Stimulated activated CD8-positive, alpha-beta memory T cell treated with anti-CD3 and anti-CD28 coated beads, Interleukin-12 subunit alpha, Interleukin-12 subunit beta, amount 100 ng/mL, for 1 hour (primary cell): ENCODE data around the gene TPM1.

Source experiments
- DNase-seq: peaks from one replicate; pipeline ENCODE4 v3.0.0-alpha.2; 2020; ENCODE audit warnings: low read depth

Gene TPM1

GRCh38 chr15:63016234-63016633 lies 26.3 kb upstream of the TPM1 start:
- no peak for DNase-seq

GRCh38 chr15:63018639-63019038 lies 23.9 kb upstream of the TPM1 start:
- DNase-seq = no peak

GRCh38 chr15:63019511-63020109 lies 22.9 kb upstream of the TPM1 start:
- DNase-seq = no peak

- DNase-seq = no peak
Measured at GRCh38 chr15:63020128-63020527, 22.4 kb upstream of the TPM1 start.

GRCh38 chr15:63020759-63021430 lies 21.7 kb upstream of the TPM1 start:
- DNase-seq = no peak

GRCh38 chr15:63022181-63022580 lies 20.4 kb upstream of the TPM1 start:
- DNase-seq = no peak

GRCh38 chr15:63022663-63023062 lies 19.9 kb upstream of the TPM1 start:
- no peak for DNase-seq

GRCh38 chr15:63023351-63023945 lies 19.1 kb upstream of the TPM1 start:
- DNase-seq = no peak

- DNase-seq = no peak
Measured at GRCh38 chr15:63025460-63025859, 17.1 kb upstream of the TPM1 start.

GRCh38 chr15:63027646-63028045 lies 14.9 kb upstream of the TPM1 start:
- no peak for DNase-seq

GRCh38 chr15:63028442-63029110 lies 14.0 kb upstream of the TPM1 start:
- DNase-seq = no peak

GRCh38 chr15:63029676-63030075 lies 12.9 kb upstream of the TPM1 start:
- DNase-seq = no peak

GRCh38 chr15:63030101-63030551 lies 12.4 kb upstream of the TPM1 start:
- no peak for DNase-seq

GRCh38 chr15:63034578-63034977 lies 8.0 kb upstream of the TPM1 start:
- no peak for DNase-seq

GRCh38 chr15:63035253-63035652 lies 7.3 kb upstream of the TPM1 start:
- DNase-seq = no peak

GRCh38 chr15:63035977-63036376 lies 6.6 kb upstream of the TPM1 start:
- no peak for DNase-seq

GRCh38 chr15:63037976-63038720 lies 4.4 kb upstream of the TPM1 start:
- no peak for DNase-seq

GRCh38 chr15:63038926-63039673 lies 3.4 kb upstream of the TPM1 start:
- DNase-seq = no peak

- DNase-seq = no peak
Measured at GRCh38 chr15:63039811-63040210, 2.7 kb upstream of the TPM1 start.

- DNase-seq = no peak
Measured at GRCh38 chr15:63040509-63040908, 2.0 kb upstream of the TPM1 start.

- DNase-seq = no peak
Measured at GRCh38 chr15:63040954-63041353, 1.6 kb upstream of the TPM1 start.
